ENCODE results near the gene BLCAP. TPM values are rescaled to one million over a fixed set of nuclear protein-coding genes. Genes with fewer than 3 reads are reported as not detected.

The BLCAP gene
- total RNA-seq, 3 donors from 2014 or later (not counting 1 experiment from before 2014, with no cell fraction given): 60.4 to 80.1 (median 77.9) TPM

DNA sequence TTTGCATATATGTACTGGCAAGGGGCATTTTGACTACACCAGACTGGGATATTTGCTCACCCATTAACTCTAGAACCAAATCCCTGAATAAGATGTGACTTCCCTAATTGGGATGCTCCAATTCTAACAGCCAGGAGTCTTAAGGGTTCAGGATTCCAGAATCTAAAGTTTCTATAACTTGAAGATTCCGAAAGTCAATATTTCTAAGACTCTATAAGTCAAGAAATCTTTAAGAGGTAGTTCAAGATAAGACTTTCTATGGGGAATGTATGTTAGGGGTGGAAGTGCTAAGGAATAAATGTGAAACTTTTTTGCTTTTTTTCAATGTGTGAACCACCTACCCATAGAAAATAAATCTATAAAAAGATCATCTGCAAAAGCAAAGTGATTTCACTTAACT is 42.7 kb upstream of the BLCAP start:
- Histone ChIP-seq H3K36me3 (ENCODE audit: control insufficient read depth, insufficient read depth, low read length) (no peaks in the 10 kb centered on the region), H3K27me3 (ENCODE audit: control insufficient read depth, insufficient read depth, low read length) (peaks cover 5% of the 10 kb centered on the region), H3K4me3 (ENCODE audit: low read length) (no peak overlapping the region), H3K4me1 (ENCODE audit: control insufficient read depth, insufficient read depth, low read length) (no peaks in the 10 kb centered on the region), H3K27ac (ENCODE audit: low read length) (no peak overlapping the region), H3K9me3 (ENCODE audit: control insufficient read depth, insufficient read depth, low read length) (no peaks in the 10 kb centered on the region)
- no peak overlapping the region for H3K27ac Mint-ChIP-seq
- DNase-seq (no peak), ATAC-seq (no peak)
- no peaks in the 10 kb centered on the region for H3K36me3 Mint-ChIP-seq
- WGBS (ENCODE audit: insufficient coverage): no CpG with 5 or more reads among the region's 1 CpG
- intact Hi-C loops (cut with micrococcal nuclease): no loop called here
- no peaks in the 10 kb centered on the region for H3K4me1 Mint-ChIP-seq
- no peaks in the 10 kb centered on the region for H3K9me3 Mint-ChIP-seq
- H3K27me3 Mint-ChIP-seq (ENCODE audit: low read depth in 2 of 2): peaks cover 27 to 75% of the 10 kb centered on the region in 2 donors
- TF ChIP-seq, protein P1, sequence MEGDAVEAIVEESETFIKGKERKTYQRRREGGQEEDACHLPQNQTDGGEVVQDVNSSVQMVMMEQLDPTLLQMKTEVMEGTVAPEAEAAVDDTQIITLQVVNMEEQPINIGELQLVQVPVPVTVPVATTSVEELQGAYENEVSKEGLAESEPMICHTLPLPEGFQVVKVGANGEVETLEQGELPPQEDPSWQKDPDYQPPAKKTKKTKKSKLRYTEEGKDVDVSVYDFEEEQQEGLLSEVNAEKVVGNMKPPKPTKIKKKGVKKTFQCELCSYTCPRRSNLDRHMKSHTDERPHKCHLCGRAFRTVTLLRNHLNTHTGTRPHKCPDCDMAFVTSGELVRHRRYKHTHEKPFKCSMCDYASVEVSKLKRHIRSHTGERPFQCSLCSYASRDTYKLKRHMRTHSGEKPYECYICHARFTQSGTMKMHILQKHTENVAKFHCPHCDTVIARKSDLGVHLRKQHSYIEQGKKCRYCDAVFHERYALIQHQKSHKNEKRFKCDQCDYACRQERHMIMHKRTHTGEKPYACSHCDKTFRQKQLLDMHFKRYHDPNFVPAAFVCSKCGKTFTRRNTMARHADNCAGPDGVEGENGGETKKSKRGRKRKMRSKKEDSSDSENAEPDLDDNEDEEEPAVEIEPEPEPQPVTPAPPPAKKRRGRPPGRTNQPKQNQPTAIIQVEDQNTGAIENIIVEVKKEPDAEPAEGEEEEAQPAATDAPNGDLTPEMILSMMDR (IDR thresholded peaks at IDR 0.05): no peak
- no peak overlapping the region for H3K4me3 Mint-ChIP-seq

DNA sequence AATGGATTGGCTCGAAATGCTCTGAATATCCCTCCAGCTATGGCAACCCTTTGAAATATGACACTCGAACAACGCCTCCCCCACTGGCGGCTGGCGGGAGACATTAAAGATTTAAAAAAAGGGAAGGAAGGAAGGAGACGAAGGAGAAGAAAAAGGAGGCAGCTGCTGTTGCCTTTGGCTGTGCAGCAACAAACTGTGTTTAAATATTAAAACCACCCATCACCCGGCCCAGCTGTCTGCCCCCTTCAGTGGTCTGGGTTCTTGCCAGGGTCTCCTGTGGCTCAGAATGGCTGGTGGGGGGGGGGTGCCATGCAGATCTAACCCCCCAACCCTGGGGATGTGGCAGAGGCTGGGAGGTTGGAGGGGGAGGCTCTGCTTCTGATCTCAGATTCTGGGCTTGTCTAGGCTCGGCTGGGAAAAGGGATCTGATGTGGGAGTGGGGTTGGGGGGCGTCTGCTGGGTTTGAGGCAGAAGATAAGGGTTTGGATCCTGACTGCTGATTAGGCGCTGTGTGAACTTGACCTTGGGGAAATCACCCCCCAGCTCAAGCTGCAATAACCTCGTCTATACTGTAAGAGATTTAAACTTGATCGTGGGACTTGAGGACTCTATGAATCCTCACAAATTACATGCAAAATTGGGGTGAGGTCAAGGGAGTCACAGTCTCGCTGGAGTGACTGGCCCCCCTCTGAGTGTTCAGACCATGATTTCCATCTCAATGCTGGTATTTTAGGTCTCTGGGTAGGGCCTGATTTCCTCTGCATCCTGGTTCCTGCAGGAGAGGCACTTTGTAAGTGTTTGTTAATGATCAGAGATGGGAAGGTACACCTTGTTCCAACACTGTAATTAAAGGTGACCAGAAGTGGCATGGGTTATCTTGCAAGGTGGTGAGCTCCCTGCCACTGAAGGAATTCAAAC is 40.3 kb upstream of the BLCAP start:
- no peak for ATAC-seq
- peaks cover 26 to 71% of the 10 kb centered on the region in 2 donors for H3K27me3 Mint-ChIP-seq (ENCODE audit: low read depth in 2 of 2)
- TF ChIP-seq, protein P1 (IDR thresholded peaks at IDR 0.05): no peak
- intact Hi-C loops (cut with micrococcal nuclease): no loop called here
- no peaks in the 10 kb centered on the region for H3K4me1 Mint-ChIP-seq
- WGBS (ENCODE audit: insufficient coverage): 21% methylated on average over 6 of the region's 13 CpGs
- Histone ChIP-seq H3K27me3 (ENCODE audit: control insufficient read depth, insufficient read depth, low read length) (peaks cover 21% of the 10 kb centered on the region), H3K27ac (ENCODE audit: low read length) (no peak overlapping the region), H3K36me3 (ENCODE audit: control insufficient read depth, insufficient read depth, low read length) (no peaks in the 10 kb centered on the region), H3K4me1 (ENCODE audit: control insufficient read depth, insufficient read depth, low read length) (peaks cover 6% of the 10 kb centered on the region), H3K9me3 (ENCODE audit: control insufficient read depth, insufficient read depth, low read length) (no peaks in the 10 kb centered on the region), H3K4me3 (ENCODE audit: low read length) (no peak overlapping the region)
- no peaks in the 10 kb centered on the region for H3K36me3 Mint-ChIP-seq
- DNase-seq: no peak
- no peak overlapping the region for H3K27ac Mint-ChIP-seq
- no peak overlapping the region for H3K4me3 Mint-ChIP-seq
- H3K9me3 Mint-ChIP-seq: no peaks in the 10 kb centered on the region

DNA sequence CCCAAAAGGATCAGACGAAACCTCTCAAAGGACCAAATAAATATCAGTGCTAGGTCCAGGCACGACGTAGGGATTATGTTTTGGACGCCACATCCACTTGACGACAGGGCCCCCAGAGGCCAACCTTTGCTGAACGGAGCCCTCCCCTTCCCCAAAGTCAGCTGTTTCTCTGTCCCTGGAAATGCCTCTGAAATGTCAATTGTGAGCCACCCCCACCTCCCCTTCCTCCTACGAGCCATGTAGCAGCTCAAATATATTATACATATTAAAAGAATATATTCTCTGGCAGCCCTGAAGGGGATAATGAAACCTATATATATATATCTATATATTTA is 39.6 kb upstream of the BLCAP start:
- Histone ChIP-seq H3K4me3 (ENCODE audit: low read length) (no peak overlapping the region), H3K4me1 (ENCODE audit: control insufficient read depth, insufficient read depth, low read length) (peaks cover 6% of the 10 kb centered on the region), H3K36me3 (ENCODE audit: control insufficient read depth, insufficient read depth, low read length) (no peaks in the 10 kb centered on the region), H3K27me3 (ENCODE audit: control insufficient read depth, insufficient read depth, low read length) (peaks cover 21% of the 10 kb centered on the region), H3K27ac (ENCODE audit: low read length) (no peak overlapping the region), H3K9me3 (ENCODE audit: control insufficient read depth, insufficient read depth, low read length) (no peaks in the 10 kb centered on the region)
- Mint-ChIP-seq H3K9me3 (no peaks in the 10 kb centered on the region), H3K4me3 (no peak overlapping the region), H3K27me3 (ENCODE audit: low read depth in 2 of 2) (peaks cover 24 to 64% of the 10 kb centered on the region in 2 donors), H3K36me3 (no peaks in the 10 kb centered on the region), H3K27ac (no peak overlapping the region), H3K4me1 (no peaks in the 10 kb centered on the region)
- TF ChIP-seq, protein P1 (IDR thresholded peaks at IDR 0.05): no peak
- no peak for ATAC-seq
- DNase-seq: no peak
- intact Hi-C loops (cut with micrococcal nuclease): no loop called here
- WGBS (ENCODE audit: insufficient coverage): 32% methylated on average over 6 of the region's 7 CpGs

Measured in natural killer cell (primary cell).